Lung (tissue), 12 donors: ENCODE measurements around the gene PLEK. TPM values are rescaled to one million over a fixed set of nuclear protein-coding genes. Genes with fewer than 3 reads are reported as not detected.
A peak's percentile ranks its signal among the peaks of the same experiment; 100 is the strongest.

Experiments used
- ATAC-seq: fragments of 200-7000 bp; cut with Tn5 transposase; one replicate; pipeline ENCODE4 v1.9.1; 2020; ENCODE audit warnings: moderate number of reproducible peaks; ENCODE audit not compliant: insufficient read depth, low FRiP score
- DNase-seq, 3 donors: peaks; one replicate each; pipeline ENCODE4 v3.0.0-alpha.2; 2013 to 2017
- H3K27ac ChIP-seq, 2 donors: one replicate each; pipeline ENCODE4 v1.5.1; 2013; ENCODE audit warnings: mild to moderate bottlenecking in 2 of 2, moderate library complexity in 2 of 2, control low read depth in 1 of 2, inconsistent platforms in 1 of 2, low read depth in 1 of 2, low read length in 1 of 2
- H3K27me3 ChIP-seq, 3 donors: one replicate each; pipeline ENCODE4 v1.5.1; 2013; ENCODE audit warnings: low read length in 2 of 3; ENCODE audit not compliant: control insufficient read depth in 3 of 3, insufficient read depth in 3 of 3
- H3K36me3 ChIP-seq, 4 donors: one replicate each; pipeline ENCODE4 v1.5.1; 2013; ENCODE audit warnings: low read length in 4 of 4, mild to moderate bottlenecking in 1 of 4, moderate library complexity in 1 of 4; ENCODE audit not compliant: control insufficient read depth in 4 of 4, insufficient read depth in 4 of 4
- H3K4me1 ChIP-seq, 5 donors: one replicate each; pipeline ENCODE4 v1.5.1; 2013; ENCODE audit warnings: low read length in 5 of 5, mild to moderate bottlenecking in 2 of 5, moderate library complexity in 1 of 5; ENCODE audit not compliant: control insufficient read depth in 5 of 5, insufficient read depth in 5 of 5
- H3K4me3 ChIP-seq: one replicate; pipeline ENCODE4 v1.5.1; 2013; ENCODE audit warnings: mild to moderate bottlenecking, control low read depth, moderate library complexity
- H3K9ac ChIP-seq, 2 donors: one replicate each; pipeline ENCODE4 v1.5.1; 2013; ENCODE audit warnings: low read length in 2 of 2, control low read depth in 1 of 2; ENCODE audit not compliant: insufficient read depth in 1 of 2
- H3K9me3 ChIP-seq, 4 donors: one replicate each; pipeline ENCODE4 v1.5.1; 2013; ENCODE audit warnings: low read length in 3 of 4, mild to moderate bottlenecking in 1 of 4, moderate library complexity in 1 of 4; ENCODE audit not compliant: control insufficient read depth in 4 of 4, insufficient read depth in 3 of 4
- whole genome bisulfite sequencing, 2 donors: extraction: QIAGEN DNeasy Blood & Tissue Kit; methylation state at CpG; one replicate each; pipeline ENCODE4 v1.1.7; 2013; 5-methylcytosine and 5-hydroxymethylcytosine counted together
- polyA plus RNA-seq, 2 donors: library from polyadenylated mRNA; stranded (reverse); fragments of 200-250 nt; gene quantifications; one replicate each; pipeline ENCODE4 v1.2.1, GENCODE V29; 2013
- total RNA-seq, 2 donors: library from RNA; depleted of rRNA in 1 of 2; stranded (reverse); fragments of >200 nt in 1 of 2; gene quantifications; one replicate each; pipeline ENCODE4 v1.2.1, GENCODE V29; 2014 to 2021
- TF ChIP-seq, protein P1 (sequence below): IDR thresholded peaks from 2 replicates; pipeline ENCODE4 v1.5.1; 2012; ENCODE audit warnings: mild to moderate bottlenecking; ENCODE audit errors: control extremely low read depth, extremely low read depth
- donor health status: control.
- donor health status: control.
- donor health status: Bipolar disorder and iron deficiency.
- donor health status: healthy.
- donor health status: DM: yes; HTN: yes; CAD: no.

PLEK gene
- total and polyA plus RNA-seq, 4 donors = 8.2 to 181 (median 27.4) TPM

DNA sequence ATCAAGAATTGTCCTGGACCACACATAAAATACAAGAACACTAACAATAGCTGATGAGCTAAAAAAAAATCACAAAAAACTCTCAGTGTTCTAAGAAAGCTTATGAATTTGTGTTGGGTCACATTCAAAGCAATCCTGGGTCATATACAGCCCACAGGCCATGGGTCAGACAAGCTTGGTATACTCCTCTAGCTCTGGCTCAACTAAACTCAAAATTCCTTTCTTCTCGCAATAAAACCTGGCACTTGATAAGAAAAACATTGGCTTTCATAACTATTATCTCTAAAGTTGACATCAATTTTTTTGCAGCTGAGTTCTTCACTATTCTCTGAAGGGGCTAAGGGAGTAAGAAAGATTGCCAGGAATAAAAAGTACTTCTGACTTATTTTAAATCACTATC, 63.7 kb downstream of the PLEK start:
- WGBS, 2 donors = 76 to 81% methylated on average over 1 of the region's 1 CpG
- no peak overlapping the region for H3K4me3 ChIP-seq
- H3K27ac ChIP-seq = no peak overlapping the region
- TF ChIP-seq, protein P1, sequence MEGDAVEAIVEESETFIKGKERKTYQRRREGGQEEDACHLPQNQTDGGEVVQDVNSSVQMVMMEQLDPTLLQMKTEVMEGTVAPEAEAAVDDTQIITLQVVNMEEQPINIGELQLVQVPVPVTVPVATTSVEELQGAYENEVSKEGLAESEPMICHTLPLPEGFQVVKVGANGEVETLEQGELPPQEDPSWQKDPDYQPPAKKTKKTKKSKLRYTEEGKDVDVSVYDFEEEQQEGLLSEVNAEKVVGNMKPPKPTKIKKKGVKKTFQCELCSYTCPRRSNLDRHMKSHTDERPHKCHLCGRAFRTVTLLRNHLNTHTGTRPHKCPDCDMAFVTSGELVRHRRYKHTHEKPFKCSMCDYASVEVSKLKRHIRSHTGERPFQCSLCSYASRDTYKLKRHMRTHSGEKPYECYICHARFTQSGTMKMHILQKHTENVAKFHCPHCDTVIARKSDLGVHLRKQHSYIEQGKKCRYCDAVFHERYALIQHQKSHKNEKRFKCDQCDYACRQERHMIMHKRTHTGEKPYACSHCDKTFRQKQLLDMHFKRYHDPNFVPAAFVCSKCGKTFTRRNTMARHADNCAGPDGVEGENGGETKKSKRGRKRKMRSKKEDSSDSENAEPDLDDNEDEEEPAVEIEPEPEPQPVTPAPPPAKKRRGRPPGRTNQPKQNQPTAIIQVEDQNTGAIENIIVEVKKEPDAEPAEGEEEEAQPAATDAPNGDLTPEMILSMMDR = no peak
- H3K4me1 ChIP-seq = peaks cover 0 to 8% (median 4%) of the 10 kb centered on the region in 5 donors
- no peaks in the 10 kb centered on the region for H3K9me3 ChIP-seq
- H3K27me3 ChIP-seq = no peaks in the 10 kb centered on the region
- DNase-seq = peak in 2 of 3 donors; percentile 34 to 46
- H3K9ac ChIP-seq = no peak overlapping the region
- no peak for ATAC-seq
- H3K36me3 ChIP-seq = no peaks in the 10 kb centered on the region

DNA sequence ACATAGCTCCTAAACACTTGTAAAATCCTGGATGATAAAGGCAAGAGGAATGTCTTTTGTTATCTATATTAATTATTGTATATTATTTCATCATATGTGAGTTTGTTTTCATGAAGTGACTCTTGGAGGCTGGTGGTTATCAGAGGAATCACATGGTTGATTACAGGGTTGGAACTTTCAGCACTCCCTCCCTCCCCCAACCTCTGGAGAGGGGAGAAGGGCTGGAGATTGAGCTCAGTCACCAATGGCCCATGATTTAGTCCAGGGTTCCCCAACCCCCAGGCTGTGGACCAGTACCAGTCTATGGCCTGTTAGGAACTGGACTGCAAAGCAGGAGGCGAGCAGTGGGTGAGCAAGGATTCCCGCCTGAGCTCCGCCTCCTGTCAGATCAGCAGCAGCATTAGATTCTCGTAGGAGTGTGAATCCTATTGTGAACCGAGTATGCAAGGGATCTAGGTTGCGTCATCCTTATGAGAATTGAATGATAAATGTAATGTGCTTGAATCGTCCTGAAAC, 64.3 kb downstream of the PLEK start:
- H3K27me3 ChIP-seq = no peaks in the 10 kb centered on the region
- no peak for ATAC-seq
- WGBS, 2 donors = 72 to 81% methylated on average over 7 of the region's 7 CpGs

DNA sequence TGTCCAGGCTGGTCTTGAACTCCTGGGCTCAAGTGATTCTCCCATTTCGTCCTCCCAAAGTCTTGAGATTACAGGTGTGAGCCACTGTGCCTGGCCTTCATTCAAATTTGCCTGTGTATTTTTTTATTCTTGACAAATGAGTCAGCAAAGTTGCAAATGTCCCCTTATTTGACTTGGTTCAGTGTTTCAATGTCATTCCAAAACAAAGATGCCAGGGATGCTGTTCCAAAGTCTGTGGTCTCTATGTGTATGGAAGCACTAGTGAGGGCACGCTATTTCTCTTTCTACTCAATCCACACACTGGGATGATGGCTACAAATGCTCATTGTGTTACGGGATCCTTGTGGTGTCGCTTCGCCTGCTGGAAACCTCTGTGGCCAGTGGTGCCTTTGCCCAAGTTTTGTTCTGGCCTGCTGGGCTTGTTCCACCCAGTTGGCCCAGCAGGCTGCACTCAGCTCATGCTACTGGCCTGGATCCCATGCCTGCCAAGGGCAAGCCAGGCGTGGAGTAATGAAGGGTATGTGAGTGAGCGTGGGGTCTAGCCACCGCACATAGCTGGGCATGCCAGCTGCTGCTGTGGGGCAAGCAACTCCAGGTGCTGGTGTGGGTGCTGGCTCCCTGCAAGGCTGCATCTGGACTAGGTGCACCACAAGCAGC, 66.4 kb downstream of the PLEK start:
- WGBS, 2 donors = 83 to 85% methylated on average over 8 of the region's 8 CpGs
- no peak for DNase-seq
- no peak overlapping the region for H3K27ac ChIP-seq
- no peaks in the 10 kb centered on the region for H3K36me3 ChIP-seq
- no peak for ATAC-seq
- peaks cover 0 to 3% (median 0%) of the 10 kb centered on the region in 4 donors for H3K9me3 ChIP-seq
- no peak overlapping the region for H3K9ac ChIP-seq
- H3K4me1 ChIP-seq = peaks cover 0 to 19% (median 8%) of the 10 kb centered on the region in 5 donors
- TF ChIP-seq, protein P1 = no peak
- H3K4me3 ChIP-seq = no peak overlapping the region
- H3K27me3 ChIP-seq = no peaks in the 10 kb centered on the region

More for the DNA sequence above, 64.3 kb downstream of the PLEK start:
- no peak overlapping the region for H3K9ac ChIP-seq
- no peak overlapping the region for H3K4me3 ChIP-seq
- H3K4me1 ChIP-seq = peaks cover 0 to 8% (median 4%) of the 10 kb centered on the region in 5 donors
- H3K36me3 ChIP-seq = no peaks in the 10 kb centered on the region
- no peak overlapping the region for H3K27ac ChIP-seq
- no peaks in the 10 kb centered on the region for H3K9me3 ChIP-seq
- TF ChIP-seq, protein P1 = no peak
- peak in 1 of 3 donors; percentile 25 for DNase-seq
